ENCODE results near the gene DUOXA2. TPM values are rescaled to one million over a fixed set of nuclear protein-coding genes. Genes with fewer than 3 reads are reported as not detected.

The DUOXA2 gene
- polyA plus RNA-seq, 1 donor from 2014 or later, result not detected

DNA sequence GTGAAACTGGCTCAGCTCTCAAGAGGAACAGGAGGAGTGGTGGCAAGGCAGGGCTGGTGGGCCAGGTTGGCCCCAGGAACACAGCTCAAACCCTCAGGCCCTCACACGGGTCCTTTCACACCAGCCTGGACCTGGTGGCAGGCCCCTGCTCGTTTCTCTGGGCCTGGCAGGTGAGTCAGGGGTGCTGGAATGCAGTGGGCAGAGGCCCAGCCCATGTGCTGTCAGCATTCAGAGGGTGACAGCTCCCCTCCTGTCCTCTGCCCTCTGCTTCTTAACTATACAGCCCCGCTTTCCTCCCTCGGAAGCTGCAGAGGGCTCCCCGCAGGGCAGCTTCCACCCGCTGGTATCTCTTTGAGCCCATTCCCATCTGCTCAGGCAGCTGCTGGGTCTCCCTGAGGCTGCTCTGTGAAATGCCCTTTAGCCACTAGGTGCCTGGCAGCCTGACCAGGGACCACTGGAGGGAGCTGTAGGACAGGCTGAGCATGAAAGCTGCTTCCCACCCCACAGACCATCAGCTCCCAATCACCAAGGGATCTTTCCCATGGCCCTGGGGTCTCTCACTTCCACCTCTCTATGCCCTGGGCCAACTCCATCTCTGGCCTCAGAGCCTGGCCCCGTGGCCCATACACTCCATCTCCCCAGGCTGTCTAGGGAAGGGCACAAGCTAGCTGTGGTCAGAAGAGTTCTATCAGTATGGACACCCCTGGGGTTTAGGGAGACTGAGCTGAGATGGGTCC lies 48.8 kb downstream of the DUOXA2 start:
- H3K4me2 ChIP-seq (ENCODE audit: low read length), result no peak overlapping the region
- no peaks in the 10 kb centered on the region for H3K27me3 ChIP-seq (ENCODE audit: insufficient read depth, low read depth, low read length)
- no peak overlapping the region for H3K9ac ChIP-seq (ENCODE audit: low read length)
- no peaks in the 10 kb centered on the region for H3F3A ChIP-seq (ENCODE audit: insufficient read depth, low read length, poor library complexity, severe bottlenecking)
- H3K36me3 ChIP-seq (ENCODE audit: insufficient read depth, low read length), result no peaks in the 10 kb centered on the region
- H3K9me3 ChIP-seq (ENCODE audit: low read length), result no peaks in the 10 kb centered on the region
- H4K20me1 ChIP-seq (ENCODE audit: insufficient read depth), result no peaks in the 10 kb centered on the region
- H3K9me2 ChIP-seq (ENCODE audit: insufficient read depth, low read length), result no peaks in the 10 kb centered on the region
- H3K27ac ChIP-seq (ENCODE audit: low read length), result no peak overlapping the region
- peak; percentile 70 for TF ChIP-seq CTCF (IDR thresholded peaks at IDR 0.05; ENCODE audit: poor library complexity, severe bottlenecking)
- no peak for TF ChIP-seq EP300 (conservative IDR thresholded peaks at IDR 0.05; ENCODE audit: poor library complexity, severe bottlenecking)
- no peak for TF ChIP-seq TAF1 (IDR thresholded peaks at IDR 0.05; ENCODE audit: low read depth)
- peak; percentile 75 for TF ChIP-seq RAD21 (conservative IDR thresholded peaks at IDR 0.05)
- no peak for TF ChIP-seq REST (IDR thresholded peaks at IDR 0.05; ENCODE audit: borderline replicate concordance)
- no peak for TF ChIP-seq MXI1 (conservative IDR thresholded peaks at IDR 0.05; ENCODE audit: poor library complexity, severe bottlenecking)
- TF ChIP-seq EZH2 (IDR thresholded peaks at IDR 0.05; ENCODE audit: borderline replicate concordance, insufficient read depth, low read length, poor library complexity, severe bottlenecking), result no peak
- peak; percentile 69 for TF ChIP-seq SMC3 (conservative IDR thresholded peaks at IDR 0.05; ENCODE audit: poor library complexity)
- TF ChIP-seq POLR2AphosphoS5 (IDR thresholded peaks at IDR 0.05), result no peak
- no peak overlapping the region for H3K4me3 ChIP-seq (ENCODE audit: low read length)
- H3K79me2 ChIP-seq (replicated peaks; ENCODE audit: insufficient read depth, low read length), result no peaks in the 10 kb centered on the region
- H2AFZ ChIP-seq (ENCODE audit: low read depth, low read length), result no peak overlapping the region

DNA sequence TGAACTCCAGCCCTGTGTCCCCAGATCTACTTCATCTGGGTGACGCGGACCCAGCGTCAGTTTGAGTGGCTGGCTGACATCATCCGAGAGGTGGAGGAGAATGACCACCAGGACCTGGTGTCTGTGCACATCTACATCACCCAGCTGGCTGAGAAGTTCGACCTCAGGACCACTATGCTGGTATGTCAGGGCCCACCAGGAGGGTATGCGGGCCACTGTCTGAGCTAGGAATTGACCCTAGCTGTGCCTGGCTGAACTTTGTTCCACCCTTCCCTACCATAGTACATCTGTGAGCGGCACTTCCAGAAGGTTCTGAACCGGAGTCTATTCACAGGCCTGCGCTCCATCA lies 49.4 kb downstream of the DUOXA2 start:
- H4K20me1 ChIP-seq (ENCODE audit: insufficient read depth), result no peaks in the 10 kb centered on the region
- H3K9ac ChIP-seq (ENCODE audit: low read length), result no peak overlapping the region
- H2AFZ ChIP-seq (ENCODE audit: low read depth, low read length), result no peak overlapping the region
- H3K27me3 ChIP-seq (ENCODE audit: insufficient read depth, low read depth, low read length), result no peaks in the 10 kb centered on the region
- TF ChIP-seq EZH2 (IDR thresholded peaks at IDR 0.05; ENCODE audit: borderline replicate concordance, insufficient read depth, low read length, poor library complexity, severe bottlenecking) (no peak), TAF1 (IDR thresholded peaks at IDR 0.05; ENCODE audit: low read depth) (no peak), CTCF (IDR thresholded peaks at IDR 0.05; ENCODE audit: poor library complexity, severe bottlenecking) (no peak), RAD21 (conservative IDR thresholded peaks at IDR 0.05) (no peak), POLR2AphosphoS5 (IDR thresholded peaks at IDR 0.05) (no peak), SMC3 (conservative IDR thresholded peaks at IDR 0.05; ENCODE audit: poor library complexity) (no peak), MXI1 (conservative IDR thresholded peaks at IDR 0.05; ENCODE audit: poor library complexity, severe bottlenecking) (no peak), REST (IDR thresholded peaks at IDR 0.05; ENCODE audit: borderline replicate concordance) (no peak), EP300 (conservative IDR thresholded peaks at IDR 0.05; ENCODE audit: poor library complexity, severe bottlenecking) (no peak)
- H3K9me2 ChIP-seq (ENCODE audit: insufficient read depth, low read length), result no peaks in the 10 kb centered on the region
- no peaks in the 10 kb centered on the region for H3F3A ChIP-seq (ENCODE audit: insufficient read depth, low read length, poor library complexity, severe bottlenecking)
- no peak overlapping the region for H3K27ac ChIP-seq (ENCODE audit: low read length)
- no peaks in the 10 kb centered on the region for H3K9me3 ChIP-seq (ENCODE audit: low read length)
- no peaks in the 10 kb centered on the region for H3K36me3 ChIP-seq (ENCODE audit: insufficient read depth, low read length)
- H3K4me2 ChIP-seq (ENCODE audit: low read length), result no peak overlapping the region
- H3K4me3 ChIP-seq (ENCODE audit: low read length), result no peak overlapping the region
- no peaks in the 10 kb centered on the region for H3K79me2 ChIP-seq (replicated peaks; ENCODE audit: insufficient read depth, low read length)
